Stomach (tissue), 4 donors: ENCODE results near the gene BCAS1.

Source experiments
- EP300 ChIP-seq: sonication (generic); formaldehyde crosslinking; IDR thresholded peaks from one replicate; pipeline ENCODE4 v1.6.1; 2017; ENCODE audit warnings: antibody characterized with exemption
- TF ChIP-seq, protein P1 (sequence below), 7 experiments: fragments of 450-650 bp in 4 of 7; fragments of 200-600 bp in 3 of 7; sonication (generic) in 3 of 7; IDR thresholded peaks; one replicate each; pipeline ENCODE4 v1.5.1; 2016 to 2019; ENCODE audit warnings: antibody characterized with exemption in 7 of 7, control low read depth in 2 of 7, mild to moderate bottlenecking in 1 of 7

DNA sequence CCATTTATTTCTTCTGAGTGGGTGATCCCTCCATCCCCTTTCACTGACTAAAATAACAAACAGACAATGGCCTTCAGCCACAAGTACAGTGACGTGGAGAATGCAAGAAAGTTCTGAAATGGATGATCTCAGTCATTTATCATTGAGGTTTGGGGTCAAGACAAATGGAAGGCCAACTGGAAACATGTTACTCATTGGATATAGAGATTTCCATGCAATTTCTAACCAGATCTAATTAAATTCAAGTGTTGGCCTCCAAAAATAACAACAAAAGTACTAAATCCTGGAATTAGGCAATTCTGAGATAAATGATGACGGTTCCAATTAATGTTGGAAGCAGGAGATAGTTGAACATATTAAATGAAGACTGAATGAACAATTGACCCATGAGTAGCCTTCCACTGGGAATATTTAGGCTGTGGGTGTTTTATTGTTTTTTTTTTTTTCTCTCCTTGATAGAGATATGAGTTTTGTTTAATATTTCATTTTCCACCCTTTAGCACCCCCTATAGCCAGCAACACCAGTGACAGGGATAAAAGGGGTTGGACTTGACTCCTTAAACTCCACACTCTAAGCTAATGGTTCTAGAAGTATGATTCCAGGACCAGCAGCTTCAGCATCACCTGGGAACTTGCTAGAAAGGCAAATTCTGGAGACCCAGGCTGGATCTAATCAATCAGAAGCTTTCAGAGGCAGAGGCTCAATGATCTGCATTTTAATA is 112.8 kb downstream of the BCAS1 start:
- TF ChIP-seq, protein P1, sequence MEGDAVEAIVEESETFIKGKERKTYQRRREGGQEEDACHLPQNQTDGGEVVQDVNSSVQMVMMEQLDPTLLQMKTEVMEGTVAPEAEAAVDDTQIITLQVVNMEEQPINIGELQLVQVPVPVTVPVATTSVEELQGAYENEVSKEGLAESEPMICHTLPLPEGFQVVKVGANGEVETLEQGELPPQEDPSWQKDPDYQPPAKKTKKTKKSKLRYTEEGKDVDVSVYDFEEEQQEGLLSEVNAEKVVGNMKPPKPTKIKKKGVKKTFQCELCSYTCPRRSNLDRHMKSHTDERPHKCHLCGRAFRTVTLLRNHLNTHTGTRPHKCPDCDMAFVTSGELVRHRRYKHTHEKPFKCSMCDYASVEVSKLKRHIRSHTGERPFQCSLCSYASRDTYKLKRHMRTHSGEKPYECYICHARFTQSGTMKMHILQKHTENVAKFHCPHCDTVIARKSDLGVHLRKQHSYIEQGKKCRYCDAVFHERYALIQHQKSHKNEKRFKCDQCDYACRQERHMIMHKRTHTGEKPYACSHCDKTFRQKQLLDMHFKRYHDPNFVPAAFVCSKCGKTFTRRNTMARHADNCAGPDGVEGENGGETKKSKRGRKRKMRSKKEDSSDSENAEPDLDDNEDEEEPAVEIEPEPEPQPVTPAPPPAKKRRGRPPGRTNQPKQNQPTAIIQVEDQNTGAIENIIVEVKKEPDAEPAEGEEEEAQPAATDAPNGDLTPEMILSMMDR (IDR thresholded peaks at IDR 0.05), result no peak
- no peak for TF ChIP-seq EP300
